GM19239 (cell line): Measurements from ENCODE around the gene TIAM2.
"Not testable (repeated sequence)": the region's sequence is repeated elsewhere in the genome, so short reads cannot be mapped to it uniquely, and the experiment has no call there.

ENCODE experiments used
- DNase-seq: peaks from one replicate; pipeline ENCODE4 v3.0.0; 2011; ENCODE audit warnings: low spot score; ENCODE audit not compliant: insufficient read length
- FAIRE-seq: peaks from 2 replicates; lab custom pipeline; 2011; peaks lifted over from hg19 to GRCh38; lab: Jason Lieb, UNC

Gene TIAM2

GRCh38 chr6:155215906-155216305, 220.8 kb downstream of the TIAM2 start:
- DNase-seq (no peak), FAIRE-seq (no peak)

- FAIRE-seq = no peak
- DNase-seq = no peak
Measured at GRCh38 chr6:155216312-155217046, 221.4 kb downstream of the TIAM2 start.

GRCh38 chr6:155218711-155219110, 223.6 kb downstream of the TIAM2 start:
- FAIRE-seq, DNase-seq: not testable (repeated sequence)

GRCh38 chr6:155219299-155219698, 224.2 kb downstream of the TIAM2 start:
- no peak for FAIRE-seq
- no peak for DNase-seq

- FAIRE-seq (no peak), DNase-seq (no peak)
Measured at GRCh38 chr6:155219858-155220301, 224.8 kb downstream of the TIAM2 start.

GRCh38 chr6:155221086-155221485, 226.0 kb downstream of the TIAM2 start:
- no peak for DNase-seq
- FAIRE-seq = no peak

- no peak for FAIRE-seq
- no peak for DNase-seq
Measured at GRCh38 chr6:155222506-155222905, 227.4 kb downstream of the TIAM2 start.

GRCh38 chr6:155223646-155224451, 228.7 kb downstream of the TIAM2 start:
- FAIRE-seq (peak; percentile 64), DNase-seq (peak; percentile 42)

- no peak for FAIRE-seq
- no peak for DNase-seq
Measured at GRCh38 chr6:155224618-155225017, 229.5 kb downstream of the TIAM2 start.

- no peak for FAIRE-seq
- DNase-seq = no peak
Measured at GRCh38 chr6:155227046-155227445, 231.9 kb downstream of the TIAM2 start.

- no peak for DNase-seq
- FAIRE-seq = no peak
Measured at GRCh38 chr6:155228546-155229166, 233.5 kb downstream of the TIAM2 start.

- not testable (repeated sequence) for FAIRE-seq, DNase-seq
Measured at GRCh38 chr6:155230975-155231374, 235.9 kb downstream of the TIAM2 start.

- FAIRE-seq = no peak
Measured at GRCh38 chr6:155232848-155233247, 237.7 kb downstream of the TIAM2 start.

GRCh38 chr6:155234167-155234566, 239.1 kb downstream of the TIAM2 start:
- FAIRE-seq (no peak), DNase-seq (no peak)

More at GRCh38 chr6:155232848-155233247, 237.7 kb downstream of the TIAM2 start:
- DNase-seq = no peak

- DNase-seq = no peak
- FAIRE-seq = no peak
Measured at GRCh38 chr6:155234687-155235086, 239.6 kb downstream of the TIAM2 start.

- FAIRE-seq (no peak), DNase-seq (no peak)
Measured at GRCh38 chr6:155235087-155235486, 240.0 kb downstream of the TIAM2 start.

- FAIRE-seq = no peak
- DNase-seq = no peak
Measured at GRCh38 chr6:155237613-155238012, 242.5 kb downstream of the TIAM2 start.

GRCh38 chr6:155240905-155241600, 245.9 kb downstream of the TIAM2 start:
- FAIRE-seq = no peak
- DNase-seq = no peak

- DNase-seq (no peak), FAIRE-seq (no peak)
Measured at GRCh38 chr6:155241966-155242365, 246.9 kb downstream of the TIAM2 start.

- FAIRE-seq (no peak), DNase-seq (no peak)
Measured at GRCh38 chr6:155244434-155244833, 249.3 kb downstream of the TIAM2 start.
